Left kidney (tissue), 8 donors: ENCODE data around the gene MSGN1. TPM values are rescaled to one million over a fixed set of nuclear protein-coding genes. Genes with fewer than 3 reads are reported as not detected.

ENCODE experiments used
- DNase-seq: peaks from one replicate; pipeline ENCODE4 v3.0.0-alpha.2; 2013
- long read RNA-seq, 8 donors: transcript quantifications; one replicate each; lab custom pipeline, GENCODE V29; 2026
- polyA plus RNA-seq: library from polyadenylated mRNA; unstranded; fragments of 120-200 nt; gene quantifications from one replicate; pipeline ENCODE4 v1.2.1, GENCODE V29; 2013; ENCODE audit not compliant: insufficient read length

The MSGN1 gene, protein sequence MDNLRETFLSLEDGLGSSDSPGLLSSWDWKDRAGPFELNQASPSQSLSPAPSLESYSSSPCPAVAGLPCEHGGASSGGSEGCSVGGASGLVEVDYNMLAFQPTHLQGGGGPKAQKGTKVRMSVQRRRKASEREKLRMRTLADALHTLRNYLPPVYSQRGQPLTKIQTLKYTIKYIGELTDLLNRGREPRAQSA
- polyA plus RNA-seq: not detected
- long read RNA-seq, donor 1: 0 reads
- long read RNA-seq, donor 2: 0 reads
- long read RNA-seq, donor 3: 0 reads
- long read RNA-seq, donor 4: 0 reads
- long read RNA-seq, donor 5: 0 reads
- long read RNA-seq, donor 6: 0 reads
- long read RNA-seq, donor 7: 0 reads
- long read RNA-seq, donor 8: 0 reads

DNA sequence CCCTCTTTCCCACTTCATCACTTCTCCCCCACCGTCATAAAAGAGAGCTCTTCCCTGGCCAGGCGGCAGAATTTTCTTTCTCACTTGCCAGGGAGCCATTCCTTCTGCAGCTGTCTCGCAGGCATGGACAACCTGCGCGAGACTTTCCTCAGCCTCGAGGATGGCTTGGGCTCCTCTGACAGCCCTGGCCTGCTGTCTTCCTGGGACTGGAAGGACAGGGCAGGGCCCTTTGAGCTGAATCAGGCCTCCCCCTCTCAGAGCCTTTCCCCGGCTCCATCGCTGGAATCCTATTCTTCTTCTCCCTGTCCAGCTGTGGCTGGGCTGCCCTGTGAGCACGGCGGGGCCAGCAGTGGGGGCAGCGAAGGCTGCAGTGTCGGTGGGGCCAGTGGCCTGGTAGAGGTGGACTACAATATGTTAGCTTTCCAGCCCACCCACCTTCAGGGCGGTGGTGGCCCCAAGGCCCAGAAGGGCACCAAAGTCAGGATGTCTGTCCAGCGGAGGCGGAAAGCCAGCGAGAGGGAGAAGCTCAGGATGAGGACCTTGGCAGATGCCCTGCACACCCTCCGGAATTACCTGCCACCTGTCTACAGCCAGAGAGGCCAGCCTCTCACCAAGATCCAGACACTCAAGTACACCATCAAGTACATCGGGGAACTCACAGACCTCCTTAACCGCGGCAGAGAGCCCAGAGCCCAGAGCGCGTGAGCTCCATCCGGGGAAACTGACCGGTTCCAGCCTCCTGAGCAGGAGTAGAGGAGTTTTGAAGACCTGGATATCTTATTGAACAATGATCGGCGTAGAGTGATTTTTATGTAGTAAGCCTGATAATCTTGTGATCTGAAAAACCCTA is at the start of gene MSGN1:
TSS of gene MSGN1 (plus strand) at position 65 of the 850 bp plus-strand sequence. CDS start at position 124, 59 bp downstream.
- no peak for DNase-seq

DNA sequence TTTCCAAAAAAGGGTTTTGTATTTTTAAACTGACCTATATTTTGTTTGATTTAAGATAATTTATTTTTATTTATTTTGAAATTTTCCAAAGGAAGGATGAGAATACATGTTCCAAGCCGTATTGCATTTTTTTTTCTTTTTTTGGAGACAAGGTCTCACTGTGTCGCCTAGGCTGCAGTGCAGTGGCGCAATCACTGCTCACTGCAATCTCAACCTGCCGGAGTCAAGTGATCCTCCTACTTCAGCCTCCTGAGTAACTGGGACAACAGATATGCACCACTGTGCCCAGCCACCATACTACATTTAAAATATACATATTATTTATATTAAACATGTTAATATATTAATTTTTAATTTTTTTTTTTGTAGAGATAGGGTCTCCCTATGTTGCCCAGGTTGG is 47.4 kb upstream of the MSGN1 start:
- no peak for DNase-seq

DNA sequence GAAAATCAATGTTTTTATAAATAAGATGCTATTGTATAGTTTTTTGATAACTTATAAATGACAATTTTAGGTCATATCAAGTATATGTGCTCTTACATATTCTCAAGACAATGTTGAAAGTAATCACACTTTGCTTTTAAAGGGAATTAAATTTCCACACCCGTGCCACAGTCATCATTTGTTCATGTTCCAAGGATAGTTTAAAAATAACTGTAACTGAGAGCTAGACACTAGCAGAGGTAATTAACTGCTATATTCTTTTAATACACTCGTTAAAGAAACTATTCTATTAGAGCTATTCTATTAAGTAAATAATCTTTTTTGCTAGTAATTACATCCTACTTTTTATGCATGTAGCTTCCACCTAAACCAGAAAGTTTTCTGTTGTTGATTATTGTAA is 44.3 kb upstream of the MSGN1 start:
- DNase-seq: no peak

DNA sequence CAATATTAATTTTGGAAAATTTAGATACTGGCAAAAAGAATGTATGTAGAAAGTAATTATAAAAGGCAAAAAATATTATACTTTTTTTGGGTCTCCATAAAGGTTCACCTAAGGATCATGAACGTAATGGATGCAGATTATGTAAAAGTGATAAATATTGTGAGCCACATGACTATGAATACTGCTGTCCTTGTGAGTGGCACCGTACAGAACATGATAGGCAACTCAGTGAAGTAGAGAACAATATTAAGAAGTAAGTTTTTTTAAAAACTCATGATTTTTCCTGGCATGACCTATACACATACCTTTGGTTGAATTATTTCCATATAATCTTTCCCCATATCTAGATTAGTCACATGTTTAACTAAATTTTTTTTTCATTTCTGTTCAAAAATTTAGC is 43.7 kb upstream of the MSGN1 start:
- DNase-seq: no peak

DNA sequence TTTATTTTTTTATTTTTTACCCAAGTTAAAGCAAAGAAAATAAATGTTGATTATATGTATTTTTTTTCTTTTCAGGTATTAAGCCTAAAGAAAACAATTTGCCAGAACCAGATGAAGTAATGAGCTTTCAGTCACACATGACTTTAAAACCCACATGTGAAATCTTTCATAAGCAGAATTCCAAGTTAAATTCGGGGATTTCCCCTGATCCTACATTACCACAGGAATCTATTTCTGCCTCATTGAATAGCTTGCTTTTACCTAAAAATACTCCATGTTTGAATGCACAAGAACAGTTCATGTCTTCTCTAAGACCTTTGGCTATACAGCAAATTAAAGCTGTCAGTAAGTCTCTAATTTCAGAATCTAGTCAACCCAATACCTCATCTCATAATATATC is 35.7 kb upstream of the MSGN1 start:
- DNase-seq: no peak

DNA sequence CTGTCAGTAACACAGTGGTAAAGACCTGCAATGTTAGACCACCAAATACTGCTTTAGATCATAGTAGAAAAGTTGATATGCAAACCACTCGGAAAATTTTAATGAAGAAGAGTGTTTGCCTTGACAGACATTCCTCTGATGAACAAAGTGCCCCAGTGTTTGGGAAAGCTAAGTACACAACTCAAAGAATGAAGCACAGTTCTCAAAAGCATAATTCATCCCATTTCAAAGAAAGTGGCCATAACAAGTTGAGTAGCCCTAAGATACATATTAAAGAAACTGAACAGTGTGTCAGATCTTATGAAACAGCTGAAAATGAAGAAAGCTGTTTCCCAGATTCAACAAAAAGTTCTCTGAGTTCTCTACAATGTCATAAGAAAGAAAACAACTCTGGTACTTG is 34.8 kb upstream of the MSGN1 start:
- DNase-seq: no peak

DNA sequence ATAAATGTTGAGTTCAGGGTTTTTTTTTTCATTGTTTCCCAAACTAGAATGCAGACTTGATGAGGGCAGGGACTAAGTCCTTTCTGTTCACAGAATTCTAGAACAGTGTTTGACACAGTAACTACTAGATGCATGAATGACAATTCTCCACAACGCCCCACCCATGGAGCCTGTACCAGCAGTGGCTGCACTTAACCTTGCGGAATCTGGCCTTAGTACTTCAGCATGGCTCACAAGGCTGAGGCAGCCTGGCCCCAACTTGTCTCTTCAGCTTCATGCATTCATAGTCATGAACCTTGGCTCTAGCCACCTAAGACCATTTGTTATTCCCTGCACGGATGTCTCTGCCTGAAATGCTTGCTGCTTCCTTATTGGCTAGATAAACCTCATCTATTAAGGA is 29.5 kb upstream of the MSGN1 start:
- no peak for DNase-seq

DNA sequence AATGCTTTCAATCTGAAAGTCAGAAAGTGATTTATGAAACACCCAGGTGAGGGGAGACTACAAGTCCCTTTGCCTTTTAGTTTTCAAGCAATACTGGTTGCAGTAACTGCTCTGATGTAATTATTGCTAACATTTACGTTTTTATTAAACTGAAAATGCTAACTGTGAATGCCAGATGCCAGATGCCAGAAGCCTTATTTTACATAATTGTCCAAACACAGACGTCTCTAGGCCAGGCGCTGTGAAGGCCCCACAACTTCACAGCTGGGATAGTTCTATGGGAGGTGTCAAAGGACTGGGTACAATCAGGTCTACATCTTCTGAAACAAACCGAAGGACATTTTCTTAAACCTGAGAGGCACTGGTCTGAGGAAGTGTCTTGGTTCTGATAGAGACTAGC is 27.5 kb upstream of the MSGN1 start:
- no peak for DNase-seq

DNA sequence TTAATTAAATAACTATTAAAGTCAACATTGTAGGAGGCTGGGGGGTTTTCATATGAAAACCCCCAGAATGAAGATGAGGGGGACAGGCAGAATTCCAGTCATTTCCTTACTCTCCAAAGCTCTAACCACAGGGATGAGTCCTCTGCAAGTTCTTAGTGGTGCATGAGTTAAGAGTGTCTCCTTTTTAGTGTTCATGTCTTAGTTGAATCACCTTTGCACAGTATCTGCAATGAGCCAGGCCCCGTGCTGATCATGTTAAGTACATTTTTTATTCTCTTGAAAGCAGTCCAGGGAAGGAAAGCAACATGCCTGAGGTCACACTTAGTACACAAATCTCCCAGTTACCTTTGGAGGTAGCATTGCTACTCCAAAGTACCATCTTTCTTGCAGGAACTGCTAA is 25.7 kb upstream of the MSGN1 start:
- DNase-seq: no peak

DNA sequence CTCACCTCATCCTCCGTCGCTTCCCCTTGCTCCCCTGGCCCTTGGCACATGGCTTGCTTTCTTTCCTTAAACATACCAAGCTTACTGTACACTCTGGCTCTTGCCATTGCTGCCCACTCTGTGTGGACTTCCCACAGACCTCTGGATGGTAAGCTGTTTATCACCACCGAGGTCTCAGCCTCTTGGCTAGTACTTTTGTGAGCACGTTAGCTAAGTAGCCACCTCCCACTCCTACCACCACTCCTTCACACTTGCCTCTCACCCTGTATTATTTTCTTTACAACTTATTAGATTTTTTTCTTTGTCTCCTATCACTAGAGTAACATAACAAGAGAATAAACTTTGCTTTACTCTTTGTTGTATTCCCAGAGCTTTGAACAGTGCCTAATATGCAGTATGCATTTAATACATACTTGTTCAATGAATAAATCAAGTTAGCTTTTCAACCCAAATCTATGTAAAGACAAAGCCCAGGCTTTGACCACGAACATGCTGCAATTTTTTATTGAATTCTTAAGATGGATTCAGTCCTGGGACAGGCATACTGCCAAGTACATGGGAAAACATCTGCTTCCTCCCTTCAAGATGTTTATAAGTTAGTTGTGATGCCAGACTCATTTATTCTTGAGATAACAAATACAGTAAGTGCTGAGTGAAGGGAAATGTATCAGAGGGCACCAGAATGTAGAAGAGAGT is 25.0 kb upstream of the MSGN1 start:
- DNase-seq: no peak

DNA sequence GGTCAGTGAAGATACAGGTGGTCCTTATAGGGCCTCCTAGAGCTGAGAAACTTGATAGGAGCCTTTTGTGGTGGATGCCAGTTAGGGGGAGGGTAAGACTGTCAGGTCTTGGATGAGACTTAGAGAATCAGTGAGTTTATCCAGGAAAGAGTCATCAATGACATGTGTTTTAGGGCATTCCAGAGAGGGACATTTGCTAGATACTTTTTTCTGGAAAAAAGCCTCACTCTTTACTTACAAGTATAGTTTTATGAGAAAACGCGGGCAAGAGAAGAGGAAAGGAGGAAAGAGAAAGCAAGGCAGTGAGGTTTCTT is 24.5 kb upstream of the MSGN1 start:
- no peak for DNase-seq

DNA sequence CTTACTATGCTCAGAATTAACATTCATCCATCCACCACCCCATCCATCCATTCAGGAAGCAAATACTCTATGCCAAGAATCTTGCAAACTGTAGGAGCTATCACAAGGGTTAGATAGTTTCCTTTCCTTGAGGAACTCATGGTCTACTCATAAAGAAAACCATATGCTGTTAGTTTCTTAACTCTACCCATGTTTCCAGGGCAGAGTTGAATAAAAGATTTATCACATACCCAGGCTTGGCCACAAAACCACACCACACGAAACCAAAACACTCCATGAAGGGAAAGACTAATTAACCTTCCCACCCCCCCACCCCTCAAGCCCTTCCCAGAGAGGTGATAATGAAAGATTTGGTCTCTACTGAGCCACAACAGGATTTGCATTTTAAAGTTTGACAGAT is 23.7 kb upstream of the MSGN1 start:
- no peak for DNase-seq

DNA sequence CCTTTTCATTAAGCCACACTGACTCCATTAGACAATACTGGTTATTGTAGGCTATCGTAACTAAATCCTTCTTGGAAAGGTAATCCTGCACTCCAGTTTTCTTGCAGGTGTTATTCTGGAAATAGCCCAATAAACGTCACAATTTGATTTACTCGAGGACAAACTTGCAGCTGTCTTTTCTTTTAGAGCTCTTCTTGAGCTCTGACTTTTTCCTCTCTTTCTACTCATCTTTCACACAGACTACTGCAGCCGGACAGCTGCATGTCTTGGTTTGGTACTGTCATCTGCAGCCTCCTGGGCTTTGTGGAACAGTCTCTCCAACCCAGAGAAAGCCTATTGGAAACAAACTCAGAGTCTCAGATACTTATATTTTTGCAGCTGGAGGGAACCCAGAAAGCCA is 23.0 kb upstream of the MSGN1 start:
- DNase-seq: peak; percentile 31

DNA sequence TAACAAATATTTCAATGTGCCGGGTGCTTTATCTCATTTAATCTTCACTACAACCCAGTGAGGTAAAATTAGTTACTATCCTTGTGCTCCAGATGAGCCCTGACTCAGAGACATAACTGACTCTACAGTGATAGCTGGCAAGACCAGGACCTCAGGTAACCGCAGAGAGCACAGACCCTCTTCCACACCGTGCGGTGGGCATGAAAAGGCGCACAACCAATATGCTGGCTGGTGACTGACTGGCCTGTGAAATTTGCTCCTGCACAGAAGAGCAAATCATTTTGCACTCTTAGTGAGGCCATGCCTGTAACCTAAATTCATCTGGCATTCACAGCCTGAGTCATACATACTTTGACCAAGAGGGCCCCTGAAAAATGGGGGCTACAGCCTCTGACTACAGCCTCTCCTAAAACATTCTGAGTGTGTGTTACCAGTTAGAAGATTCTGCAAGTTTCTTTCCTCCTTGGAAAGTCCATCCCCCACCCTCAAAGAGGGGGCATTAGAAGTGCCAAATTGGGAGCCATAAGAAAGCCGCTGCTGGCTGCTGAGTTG is 22.4 kb upstream of the MSGN1 start:
- no peak for DNase-seq

DNA sequence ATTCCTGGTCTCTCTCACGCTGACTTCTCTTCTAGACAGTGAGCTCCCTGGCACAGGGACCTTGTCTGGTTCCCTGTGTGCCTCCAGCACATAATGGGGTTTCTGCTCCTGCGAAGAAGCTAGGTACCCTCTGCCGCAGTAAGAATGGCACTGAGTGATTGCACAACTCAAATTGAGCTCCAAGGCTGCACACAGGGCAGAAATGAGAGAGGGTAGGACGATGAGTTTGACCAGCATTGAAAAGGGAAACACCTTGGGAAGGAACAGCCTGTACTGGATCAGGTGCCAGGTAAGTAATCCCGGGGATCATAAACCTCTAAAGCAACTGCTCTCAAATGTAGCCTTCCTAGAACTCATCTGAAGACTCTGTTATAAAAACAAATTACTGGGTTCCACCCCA is 21.0 kb upstream of the MSGN1 start:
- DNase-seq: no peak

DNA sequence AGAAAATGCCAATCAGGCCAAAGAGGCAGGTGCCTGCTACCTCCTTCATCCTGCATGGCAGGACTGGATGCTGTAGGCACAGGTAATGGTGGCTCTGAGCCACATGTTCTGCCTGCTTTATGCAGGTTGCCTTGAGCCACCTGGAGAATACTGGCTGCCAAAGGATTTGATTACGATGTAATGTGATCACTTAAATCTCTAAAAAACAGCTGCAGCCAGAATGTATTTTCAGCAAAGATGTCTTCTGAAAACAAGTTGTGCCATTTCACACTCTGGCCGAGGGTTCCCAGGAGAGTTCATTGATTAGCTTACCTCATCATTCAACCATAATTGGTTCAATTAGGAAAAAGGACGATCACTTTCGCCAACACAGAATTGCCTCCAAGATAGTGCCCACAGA is 17.9 kb upstream of the MSGN1 start:
- DNase-seq: no peak

DNA sequence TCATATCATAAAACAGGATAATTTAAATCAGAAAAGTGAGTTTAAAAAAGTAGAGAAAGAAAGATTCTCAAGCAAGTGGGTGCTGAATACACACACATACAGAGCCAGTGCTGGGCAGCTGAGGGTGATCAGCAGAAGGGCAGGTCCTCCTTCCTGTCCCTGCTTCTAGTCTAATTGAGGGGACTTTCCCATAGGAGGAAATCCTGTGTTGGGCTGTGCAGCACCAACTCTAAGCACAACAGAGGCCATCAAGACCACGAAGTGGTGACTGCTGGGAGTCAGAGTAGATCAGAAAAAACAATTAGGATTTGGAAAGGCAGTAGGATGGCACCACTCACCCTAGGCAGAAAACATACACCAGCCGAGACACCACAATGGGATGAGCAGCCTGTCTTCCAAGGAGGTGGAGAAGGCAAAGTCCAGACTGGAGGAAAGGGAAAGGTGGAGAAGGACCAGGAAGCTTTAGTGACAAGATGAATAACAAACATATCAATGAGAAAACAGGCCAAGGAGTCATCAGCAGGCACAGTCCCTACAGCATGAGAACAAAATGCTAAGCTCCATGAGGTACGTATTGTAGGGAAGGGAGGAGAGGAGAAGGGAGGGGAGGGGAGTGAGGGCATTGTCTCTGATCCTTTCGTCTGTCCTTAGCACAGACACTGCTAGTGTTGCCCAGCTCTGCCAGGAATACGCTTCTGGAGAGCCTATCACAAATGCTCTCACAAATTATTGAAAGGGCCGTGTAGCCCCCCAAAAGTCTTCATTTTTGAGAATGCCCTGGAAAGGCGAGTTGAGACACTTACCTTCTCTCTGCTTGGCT is 16.7 kb upstream of the MSGN1 start:
- no peak for DNase-seq

DNA sequence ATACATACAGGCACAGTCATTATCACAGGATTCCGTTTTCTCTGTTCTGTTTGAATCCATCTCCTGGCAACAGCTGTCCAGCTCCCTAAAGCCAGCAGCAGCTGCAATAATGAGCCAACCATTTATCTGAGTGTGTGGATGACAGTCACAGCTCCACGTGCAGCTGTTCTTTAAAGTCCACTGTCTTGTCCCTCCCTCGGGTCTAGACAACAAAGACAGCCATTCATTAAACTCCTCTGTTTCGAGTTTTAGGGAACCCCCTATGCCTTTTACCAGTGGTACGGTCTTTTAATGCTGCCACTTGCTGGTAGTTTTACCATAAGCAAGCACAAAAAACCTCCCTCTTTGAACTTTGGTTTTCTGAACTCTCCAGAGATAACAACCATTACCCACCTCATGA is 16.0 kb upstream of the MSGN1 start:
- DNase-seq: peak; percentile 36

DNA sequence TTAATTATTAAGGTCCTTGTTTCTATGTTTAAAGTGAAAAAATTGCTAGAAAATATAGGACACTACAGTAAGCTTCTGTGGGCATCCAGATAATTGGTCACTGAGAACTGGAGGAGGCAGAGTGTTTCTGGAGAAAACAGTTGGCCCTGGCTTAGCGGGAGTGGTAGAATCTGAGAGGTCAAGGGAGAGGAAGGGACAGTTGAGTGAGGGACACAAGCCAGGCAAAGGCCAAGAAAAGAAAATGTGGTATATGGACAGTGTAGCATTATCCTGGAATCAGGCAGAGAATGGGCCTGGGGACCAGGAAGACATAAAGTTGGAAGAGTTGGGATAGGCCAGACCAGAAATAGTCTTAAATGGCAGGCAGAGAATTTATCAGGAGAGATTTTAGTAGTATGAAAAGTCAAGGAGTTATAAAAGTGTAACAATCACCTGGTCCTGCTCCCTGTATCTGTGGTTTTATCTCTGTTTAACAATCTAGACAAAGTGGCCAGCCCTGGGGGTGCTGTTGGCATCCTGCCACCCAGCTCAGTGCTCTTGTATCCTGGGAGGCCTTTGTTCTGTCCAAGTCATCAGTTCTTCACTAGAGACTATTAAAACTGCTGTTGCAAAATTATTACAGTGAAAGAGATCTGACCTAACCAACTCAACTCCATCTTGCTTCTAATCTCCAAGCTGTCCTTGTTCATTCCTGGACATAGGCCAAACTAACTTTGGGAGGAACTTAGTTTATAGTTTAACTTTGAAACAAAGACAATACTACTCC is 15.4 kb upstream of the MSGN1 start:
- no peak for DNase-seq

DNA sequence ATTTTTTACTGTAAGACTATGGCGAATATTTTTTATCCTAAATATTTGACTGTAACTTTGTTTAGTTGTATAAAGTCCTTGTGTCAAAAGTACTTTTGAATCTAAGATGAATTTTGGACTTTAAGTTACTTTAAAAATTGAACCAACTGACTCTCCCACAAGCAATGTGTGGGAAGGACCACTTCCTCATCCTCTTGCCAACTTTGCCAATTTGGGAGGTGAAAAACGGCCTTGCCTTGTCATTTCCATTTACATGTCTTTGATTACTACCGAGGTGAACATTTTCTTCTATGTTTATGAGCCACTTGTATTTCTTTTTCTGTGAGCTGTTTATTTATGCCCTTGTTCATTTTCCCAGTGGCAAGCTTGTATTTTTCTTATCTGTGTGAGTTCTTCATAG is 12.8 kb upstream of the MSGN1 start:
- no peak for DNase-seq

DNA sequence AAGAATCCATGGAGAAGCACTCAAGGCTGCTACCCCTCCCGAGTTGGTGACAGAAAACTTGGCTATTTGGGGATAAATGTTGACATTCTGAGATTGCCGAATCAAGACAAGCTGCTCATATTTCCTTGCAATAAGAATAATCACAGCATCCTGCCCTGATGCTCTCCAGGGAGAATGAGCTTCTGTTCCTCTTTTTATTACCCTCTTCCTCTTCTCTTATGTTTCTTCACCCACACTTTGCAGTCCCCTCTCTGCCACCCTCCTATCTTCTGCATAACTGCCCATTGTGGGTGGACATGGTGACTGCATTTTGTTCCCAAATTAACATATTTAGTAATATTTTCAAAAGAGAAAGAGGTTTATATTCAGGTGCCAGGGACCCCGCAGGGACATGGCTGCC is 11.9 kb upstream of the MSGN1 start:
- no peak for DNase-seq
